ENCODE data around the gene ACTR1A.

GRCh38 chr10:102545997-102546396 lies 43.5 kb upstream of the ACTR1A start:
- no peak for TF ChIP-seq ATF3 (CRISPR knock-in tag; conservative IDR thresholded peaks at IDR 0.05)
- TF ChIP-seq CTCF (IDR thresholded peaks at IDR 0.05): no peak
- no peak for TF ChIP-seq NR2C2 (CRISPR knock-in tag; IDR thresholded peaks at IDR 0.05)
